ENCODE data around the gene CTNNA2. TPM values are rescaled to one million over a fixed set of nuclear protein-coding genes. Genes with fewer than 3 reads are reported as not detected.

Gene CTNNA2
- total RNA-seq, 1 experiment from 2014 or later = 0.54 TPM

GRCh38 chr2:80340022-80340421 lies 827.2 kb downstream of the CTNNA2 start:
- CTCF ChIA-PET = no interaction called here
- Histone ChIP-seq H3K4me3 (ENCODE audit: low read depth in 2 of 2, low read length in 2 of 2) (no peak overlapping the region), H3K4me1 (ENCODE audit: control insufficient read depth, insufficient read depth, low read length) (no peaks in the 10 kb centered on the region), H3K36me3 (ENCODE audit: control insufficient read depth, insufficient read depth, low read length) (no peaks in the 10 kb centered on the region), H3K27ac (ENCODE audit: low read length) (no peak overlapping the region), H3K27me3 (ENCODE audit: control insufficient read depth, insufficient read depth, low read length) (no peaks in the 10 kb centered on the region), H3K9me3 (ENCODE audit: control insufficient read depth, insufficient read depth, low read depth, low read length) (no peaks in the 10 kb centered on the region)
- POLR2A ChIA-PET = no interaction called here
- DNase-seq (ENCODE audit: low read depth, low spot score) (no peak), ATAC-seq (no peak)
- in situ Hi-C loops (cut with HindIII; ENCODE audit: low pct_unique_long_range_greater_than_20kb, low sequenced_read_pairs) (no loop called here), intact Hi-C loops (cut with micrococcal nuclease; ENCODE audit: unreplicated experiment) (no loop called here)
- BruUV-seq (replicated peaks) = no TSS peak
- TF ChIP-seq SIN3A (IDR thresholded peaks at IDR 0.05; ENCODE audit: borderline replicate concordance, insufficient read depth, low read depth, low read length) = no peak
- no peak for TF ChIP-seq REST (IDR thresholded peaks at IDR 0.05; ENCODE audit: insufficient read depth in 1 of 2, low read depth in 2 of 2, low read length in 1 of 2)
- no peak for TF ChIP-seq POLR2AphosphoS5 (IDR thresholded peaks at IDR 0.05; ENCODE audit: low read depth, low read length)
- TF ChIP-seq TCF7L2 (IDR thresholded peaks at IDR 0.05; ENCODE audit: low read depth, low read length) = no peak
- no peak for TF ChIP-seq CTCF (IDR thresholded peaks at IDR 0.05)

- no peak for ATAC-seq
- no TSS peak for BruUV-seq (replicated peaks)
- Histone ChIP-seq H3K36me3 (ENCODE audit: control insufficient read depth, insufficient read depth, low read length) (no peaks in the 10 kb centered on the region), H3K4me3 (ENCODE audit: low read depth in 2 of 2, low read length in 2 of 2) (no peak overlapping the region), H3K4me1 (ENCODE audit: control insufficient read depth, insufficient read depth, low read length) (no peaks in the 10 kb centered on the region), H3K27me3 (ENCODE audit: control insufficient read depth, insufficient read depth, low read length) (no peaks in the 10 kb centered on the region), H3K9me3 (ENCODE audit: control insufficient read depth, insufficient read depth, low read depth, low read length) (no peaks in the 10 kb centered on the region), H3K27ac (ENCODE audit: low read length) (no peak overlapping the region)
- no peak for TF ChIP-seq TCF7L2 (IDR thresholded peaks at IDR 0.05; ENCODE audit: low read depth, low read length)
- TF ChIP-seq POLR2AphosphoS5 (IDR thresholded peaks at IDR 0.05; ENCODE audit: low read depth, low read length) = no peak
- TF ChIP-seq REST (IDR thresholded peaks at IDR 0.05; ENCODE audit: insufficient read depth in 1 of 2, low read depth in 2 of 2, low read length in 1 of 2) = no peak
- no peak for TF ChIP-seq CTCF (IDR thresholded peaks at IDR 0.05)
- TF ChIP-seq SIN3A (IDR thresholded peaks at IDR 0.05; ENCODE audit: borderline replicate concordance, insufficient read depth, low read depth, low read length) = no peak
- no peak for DNase-seq (ENCODE audit: low read depth, low spot score)
- POLR2A ChIA-PET = no interaction called here
- intact Hi-C loops (cut with micrococcal nuclease; ENCODE audit: unreplicated experiment) (no loop called here), in situ Hi-C loops (cut with HindIII; ENCODE audit: low pct_unique_long_range_greater_than_20kb, low sequenced_read_pairs) (no loop called here)
- CTCF ChIA-PET = no interaction called here
Measured at GRCh38 chr2:80348078-80348477, 835.2 kb downstream of the CTNNA2 start.

Measured in Panc1 (cell line).